Measurements from ENCODE around the gene ADAMTS18. TPM values are rescaled to one million over a fixed set of nuclear protein-coding genes. Genes with fewer than 3 reads are reported as not detected.

Gene ADAMTS18
- total RNA-seq, 1 experiment from 2014 or later: not detected

DNA sequence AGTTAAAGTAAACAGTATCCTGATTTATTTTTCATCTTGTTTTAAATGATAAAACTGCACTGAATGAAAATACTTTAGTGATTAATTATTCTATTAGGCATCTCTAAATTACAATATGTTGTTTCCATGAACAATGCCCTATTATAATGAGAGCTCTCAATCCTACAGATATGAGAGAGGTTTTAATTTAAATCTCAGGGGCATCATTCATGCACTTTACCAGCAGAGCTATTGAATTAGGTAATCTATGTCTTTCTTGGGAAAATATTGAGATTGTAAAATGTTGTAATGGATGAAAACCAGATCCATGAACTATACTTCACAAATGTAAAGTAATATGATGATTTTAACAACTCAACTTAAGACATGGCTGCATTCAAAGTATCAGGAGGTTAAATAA, 103.8 kb downstream of the ADAMTS18 start:
- BruUV-seq (replicated peaks): no TSS peak
- H2AFZ ChIP-seq (ENCODE audit: low read length): no peak overlapping the region
- TF ChIP-seq EZH2 (IDR thresholded peaks at IDR 0.05; ENCODE audit: low read length, unreplicated experiment): no peak
- TF ChIP-seq, protein P1, sequence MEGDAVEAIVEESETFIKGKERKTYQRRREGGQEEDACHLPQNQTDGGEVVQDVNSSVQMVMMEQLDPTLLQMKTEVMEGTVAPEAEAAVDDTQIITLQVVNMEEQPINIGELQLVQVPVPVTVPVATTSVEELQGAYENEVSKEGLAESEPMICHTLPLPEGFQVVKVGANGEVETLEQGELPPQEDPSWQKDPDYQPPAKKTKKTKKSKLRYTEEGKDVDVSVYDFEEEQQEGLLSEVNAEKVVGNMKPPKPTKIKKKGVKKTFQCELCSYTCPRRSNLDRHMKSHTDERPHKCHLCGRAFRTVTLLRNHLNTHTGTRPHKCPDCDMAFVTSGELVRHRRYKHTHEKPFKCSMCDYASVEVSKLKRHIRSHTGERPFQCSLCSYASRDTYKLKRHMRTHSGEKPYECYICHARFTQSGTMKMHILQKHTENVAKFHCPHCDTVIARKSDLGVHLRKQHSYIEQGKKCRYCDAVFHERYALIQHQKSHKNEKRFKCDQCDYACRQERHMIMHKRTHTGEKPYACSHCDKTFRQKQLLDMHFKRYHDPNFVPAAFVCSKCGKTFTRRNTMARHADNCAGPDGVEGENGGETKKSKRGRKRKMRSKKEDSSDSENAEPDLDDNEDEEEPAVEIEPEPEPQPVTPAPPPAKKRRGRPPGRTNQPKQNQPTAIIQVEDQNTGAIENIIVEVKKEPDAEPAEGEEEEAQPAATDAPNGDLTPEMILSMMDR (conservative IDR thresholded peaks at IDR 0.05; ENCODE audit: low read depth, low read length): no peak
- no peak for TF ChIP-seq EZH2phosphoT487 (IDR thresholded peaks at IDR 0.05; ENCODE audit: borderline replicate concordance, low read length)
- no peaks in the 10 kb centered on the region for H3K36me3 ChIP-seq (ENCODE audit: low read depth, low read length)
- no peak for DNase-seq
- H3K9ac ChIP-seq (ENCODE audit: low read length): no peak overlapping the region
- no peak overlapping the region for H3K4me2 ChIP-seq (ENCODE audit: low read length)
- no peaks in the 10 kb centered on the region for H3F3A ChIP-seq (ENCODE audit: low read length, unreplicated experiment)
- H3K4me1 ChIP-seq (ENCODE audit: insufficient read depth, low read length): no peaks in the 10 kb centered on the region
- ATAC-seq: no peak
- no peak overlapping the region for H3K27ac ChIP-seq (ENCODE audit: low read length)
- H3K27me3 ChIP-seq (ENCODE audit: low read length): no peaks in the 10 kb centered on the region
- intact Hi-C loops (cut with micrococcal nuclease): no loop called here
- no peaks in the 10 kb centered on the region for H3K79me2 ChIP-seq (ENCODE audit: low read length)
- no peak overlapping the region for H3K4me3 ChIP-seq (ENCODE audit: low read length)
- no peaks in the 10 kb centered on the region for H4K20me1 ChIP-seq (ENCODE audit: low read length)
- CTCF ChIA-PET: no interaction called here
- H3K9me3 ChIP-seq (ENCODE audit: low read length): no peaks in the 10 kb centered on the region
- H3K9me2 ChIP-seq (replicated peaks; ENCODE audit: low read length): no peaks in the 10 kb centered on the region
- POLR2A ChIA-PET (ENCODE audit: unreplicated experiment): no interaction called here

DNA sequence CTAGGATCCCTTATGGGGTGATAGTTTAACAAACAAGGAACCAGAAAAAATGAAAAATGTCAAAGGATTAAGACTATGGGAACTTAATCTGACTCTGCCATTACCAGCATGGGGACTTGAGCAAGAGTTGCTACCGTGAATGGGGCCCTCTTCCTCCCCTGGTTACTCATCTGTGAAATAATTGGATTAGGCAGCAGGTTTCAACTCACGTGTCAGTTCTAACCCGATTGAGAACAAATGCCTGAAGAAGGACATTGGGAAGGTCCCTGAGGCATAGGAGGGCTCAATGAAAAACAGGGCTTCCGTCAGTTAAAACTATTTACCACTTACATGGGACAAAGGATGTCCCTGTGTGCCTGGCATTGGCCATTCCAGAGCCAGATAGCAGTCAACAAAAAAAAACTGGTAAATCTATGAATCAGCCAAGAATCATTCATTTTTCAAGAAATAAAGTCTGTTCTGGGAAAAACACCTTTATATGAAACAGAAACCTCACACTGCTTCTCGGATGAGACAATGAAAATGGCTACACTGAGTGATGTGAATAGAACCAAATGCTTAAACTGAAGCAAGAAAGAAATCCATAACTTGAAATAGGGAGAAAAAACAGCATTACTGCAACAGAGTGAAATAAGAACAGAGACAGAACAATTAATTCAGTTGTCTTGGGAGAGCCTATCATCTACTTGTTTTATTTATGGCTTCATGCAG, 104.3 kb downstream of the ADAMTS18 start:
- Histone ChIP-seq H3K27ac (ENCODE audit: low read length) (no peak overlapping the region), H3K4me2 (ENCODE audit: low read length) (no peak overlapping the region), H3F3A (ENCODE audit: low read length, unreplicated experiment) (no peaks in the 10 kb centered on the region), H4K20me1 (ENCODE audit: low read length) (no peaks in the 10 kb centered on the region), H3K27me3 (ENCODE audit: low read length) (no peaks in the 10 kb centered on the region), H2AFZ (ENCODE audit: low read length) (no peak overlapping the region), H3K9ac (ENCODE audit: low read length) (no peak overlapping the region), H3K79me2 (ENCODE audit: low read length) (no peaks in the 10 kb centered on the region), H3K36me3 (ENCODE audit: low read depth, low read length) (no peaks in the 10 kb centered on the region), H3K9me2 (replicated peaks; ENCODE audit: low read length) (no peaks in the 10 kb centered on the region), H3K4me3 (ENCODE audit: low read length) (no peak overlapping the region), H3K9me3 (ENCODE audit: low read length) (no peaks in the 10 kb centered on the region), H3K4me1 (ENCODE audit: insufficient read depth, low read length) (no peaks in the 10 kb centered on the region)
- ChIA-PET CTCF (no interaction called here), POLR2A (ENCODE audit: unreplicated experiment) (no interaction called here)
- DNase-seq (no peak), ATAC-seq (no peak)
- TF ChIP-seq EZH2phosphoT487 (IDR thresholded peaks at IDR 0.05; ENCODE audit: borderline replicate concordance, low read length): no peak
- TF ChIP-seq EZH2 (IDR thresholded peaks at IDR 0.05; ENCODE audit: low read length, unreplicated experiment): no peak
- TF ChIP-seq, protein P1 (conservative IDR thresholded peaks at IDR 0.05; ENCODE audit: low read depth, low read length): no peak
- intact Hi-C loops (cut with micrococcal nuclease): no loop called here
- no TSS peak for BruUV-seq (replicated peaks)

DNA sequence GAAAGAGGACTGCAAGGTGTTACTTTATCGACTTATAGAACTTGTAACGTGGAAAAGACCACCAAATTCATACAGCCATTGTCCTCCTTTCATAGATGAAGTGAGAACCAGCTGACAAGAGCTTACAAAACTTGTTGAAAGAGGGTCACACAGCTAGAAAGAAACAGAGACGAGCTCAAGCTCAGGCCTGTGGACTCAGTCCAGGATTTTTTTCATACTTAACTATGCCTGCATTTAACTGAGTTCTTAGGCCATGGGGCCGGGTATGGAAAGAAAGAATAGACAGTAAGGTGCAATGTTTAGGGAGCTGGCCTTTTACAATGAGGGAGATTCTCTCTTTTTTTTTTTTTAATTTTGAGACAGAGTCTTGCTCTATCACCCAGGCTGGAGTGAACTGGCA, 106.1 kb downstream of the ADAMTS18 start:
- no TSS peak for BruUV-seq (replicated peaks)

More for the DNA sequence above, 106.1 kb downstream of the ADAMTS18 start:
- Histone ChIP-seq H3K9ac (ENCODE audit: low read length) (no peak overlapping the region), H3K4me1 (ENCODE audit: insufficient read depth, low read length) (no peaks in the 10 kb centered on the region), H3K4me3 (ENCODE audit: low read length) (no peak overlapping the region), H3K27me3 (ENCODE audit: low read length) (no peaks in the 10 kb centered on the region), H3K36me3 (ENCODE audit: low read depth, low read length) (no peaks in the 10 kb centered on the region), H4K20me1 (ENCODE audit: low read length) (no peaks in the 10 kb centered on the region), H3K27ac (ENCODE audit: low read length) (no peak overlapping the region), H2AFZ (ENCODE audit: low read length) (no peak overlapping the region), H3K9me2 (replicated peaks; ENCODE audit: low read length) (no peaks in the 10 kb centered on the region), H3K4me2 (ENCODE audit: low read length) (no peak overlapping the region), H3K79me2 (ENCODE audit: low read length) (no peaks in the 10 kb centered on the region), H3F3A (ENCODE audit: low read length, unreplicated experiment) (no peaks in the 10 kb centered on the region), H3K9me3 (ENCODE audit: low read length) (no peaks in the 10 kb centered on the region)
- intact Hi-C loops (cut with micrococcal nuclease): no loop called here
- ChIA-PET CTCF (no interaction called here), POLR2A (ENCODE audit: unreplicated experiment) (no interaction called here)
- DNase-seq (no peak), ATAC-seq (no peak)
- no peak for TF ChIP-seq EZH2 (IDR thresholded peaks at IDR 0.05; ENCODE audit: low read length, unreplicated experiment)
- no peak for TF ChIP-seq EZH2phosphoT487 (IDR thresholded peaks at IDR 0.05; ENCODE audit: borderline replicate concordance, low read length)
